ENCODE measurements around the gene RFX2.
"Not testable (repeated sequence)": the region's sequence is repeated elsewhere in the genome, so short reads cannot be mapped to it uniquely, and the experiment has no call there.

RFX2 gene

GRCh38 chr19:6033744-6034264 is 76.5 kb downstream of the RFX2 start:
- no peak for DNase-seq

- no peak for DNase-seq
Observed at GRCh38 chr19:6032827-6033226, 77.5 kb downstream of the RFX2 start.

GRCh38 chr19:6032381-6032780 is 77.9 kb downstream of the RFX2 start:
- DNase-seq = no peak

- DNase-seq = no peak
Observed at GRCh38 chr19:6030214-6030507, 80.1 kb downstream of the RFX2 start.

GRCh38 chr19:6026390-6027227 is 83.7 kb downstream of the RFX2 start:
- DNase-seq = no peak

GRCh38 chr19:6024756-6025155 is 85.5 kb downstream of the RFX2 start:
- not testable (repeated sequence) for DNase-seq

GRCh38 chr19:6023936-6024335 is 86.4 kb downstream of the RFX2 start:
- DNase-seq = no peak

- no peak for DNase-seq
Observed at GRCh38 chr19:6023085-6023682, 87.1 kb downstream of the RFX2 start.

GRCh38 chr19:6022570-6023064 is 87.7 kb downstream of the RFX2 start:
- no peak for DNase-seq

- DNase-seq = peak; percentile 71
Observed at GRCh38 chr19:6021878-6022569, 88.3 kb downstream of the RFX2 start.

- no peak for DNase-seq
Observed at GRCh38 chr19:6020972-6021805, 89.1 kb downstream of the RFX2 start.

GRCh38 chr19:6020166-6020882 is 90.0 kb downstream of the RFX2 start:
- no peak for DNase-seq

GRCh38 chr19:6018786-6019185 is 91.5 kb downstream of the RFX2 start:
- DNase-seq = no peak

- no peak for DNase-seq
Observed at GRCh38 chr19:6017576-6017975, 92.7 kb downstream of the RFX2 start.

GRCh38 chr19:6015841-6016545 is 94.3 kb downstream of the RFX2 start:
- no peak for DNase-seq

- no peak for DNase-seq
Observed at GRCh38 chr19:6014551-6015135, 95.7 kb downstream of the RFX2 start.

- DNase-seq = no peak
Observed at GRCh38 chr19:6012426-6013170, 97.7 kb downstream of the RFX2 start.

- DNase-seq = no peak
Observed at GRCh38 chr19:6011794-6012193, 98.5 kb downstream of the RFX2 start.

- DNase-seq = no peak
Observed at GRCh38 chr19:6011206-6011605, 99.1 kb downstream of the RFX2 start.

- DNase-seq = no peak
Observed at GRCh38 chr19:6010107-6010506, 100.2 kb downstream of the RFX2 start.

Measured in CD4-positive, alpha-beta T cell treated with Interleukin-15 for 1 hour (primary cell).